ENCODE measurements around the gene METTL21A. TPM values are rescaled to one million over a fixed set of nuclear protein-coding genes. Genes with fewer than 3 reads are reported as not detected.
A peak's percentile ranks its signal among the peaks of the same experiment; 100 is the strongest.

Gene METTL21A
- total and polyA plus RNA-seq, 2 of the 4 experiments (the other 2 are of a cell fraction) = 5.9 to 11.6 TPM

DNA sequence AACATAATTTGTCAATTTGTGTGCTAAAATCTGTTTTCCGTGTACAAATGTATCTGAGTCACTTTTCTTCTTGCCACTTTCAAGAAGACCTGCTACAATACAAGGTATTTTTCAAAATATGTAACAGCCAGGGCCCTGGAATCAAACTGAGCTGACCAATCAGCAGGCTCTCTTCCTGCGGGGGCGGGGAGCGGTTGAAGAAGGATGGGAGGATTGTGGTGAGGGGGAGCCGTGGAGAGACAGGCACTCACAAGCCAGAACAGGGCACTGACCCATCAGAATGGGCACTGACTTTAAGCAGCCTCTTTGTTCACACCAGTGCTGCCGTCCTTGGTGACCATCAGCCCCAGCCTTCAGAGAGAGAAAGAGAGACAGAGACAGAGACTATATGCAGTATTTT, 45.7 kb upstream of the METTL21A start:
- no CpG with 5 or more reads among the region's 6 CpGs for WGBS, 2 experiments (ENCODE audit: extremely low coverage in 2 of 2, insufficient read length in 1 of 2)
- Histone ChIP-seq H4K20me1 (ENCODE audit: insufficient read depth, low read length) (no peaks in the 10 kb centered on the region), H2BK20ac (ENCODE audit: low read depth, low read length) (no peak overlapping the region), H3K9me1 (ENCODE audit: insufficient read depth, low read length) (no peaks in the 10 kb centered on the region), H3K4ac (ENCODE audit: low read depth, low read length) (no peak overlapping the region), H3K79me1 (ENCODE audit: low read depth in 1 of 2, low read length in 2 of 2) (no peaks in the 10 kb centered on the region), H2AK9ac (replicated peaks; ENCODE audit: low read depth, low read length, poor library complexity) (no peak overlapping the region), H2BK15ac (ENCODE audit: low read depth, low read length) (no peak overlapping the region), H3K27me3 (ENCODE audit: control insufficient read depth, insufficient read depth, low read length) (no peaks in the 10 kb centered on the region), H3K4me1 (ENCODE audit: control insufficient read depth, insufficient read depth, low read length) (peaks cover 3% of the 10 kb centered on the region), H3K4me3 (ENCODE audit: insufficient read depth, low read depth, low read length) (no peak overlapping the region), H3K36me3 (ENCODE audit: control insufficient read depth, insufficient read depth, low read length) (no peaks in the 10 kb centered on the region), H3K56ac (ENCODE audit: extremely low read depth, insufficient read depth, low read length) (no peak overlapping the region), H2AK5ac (ENCODE audit: low read depth, low read length) (no peak overlapping the region), H3K23ac (ENCODE audit: low read depth, low read length) (no peak overlapping the region), H2BK5ac (ENCODE audit: low read depth, low read length, poor library complexity, severe bottlenecking) (no peak overlapping the region), H3K27ac (ENCODE audit: insufficient read depth, low read length) (no peak overlapping the region), H4K8ac (ENCODE audit: low read depth in 2 of 2, low read length in 2 of 2) (no peak overlapping the region), H2AFZ (replicated peaks; ENCODE audit: low read length, poor library complexity) (peak overlapping the region; percentile 81), H3K14ac (replicated peaks; ENCODE audit: low read depth, low read length) (no peak overlapping the region), H4K91ac (ENCODE audit: insufficient read depth, low read depth, low read length) (no peak overlapping the region), H3K9ac (ENCODE audit: low read depth, low read length) (no peak overlapping the region), H4K5ac (ENCODE audit: low read depth, low read length) (no peak overlapping the region), H3K9me3 (ENCODE audit: control insufficient read depth, insufficient read depth, low read length) (no peaks in the 10 kb centered on the region), H3K18ac (ENCODE audit: low read depth, low read length) (no peak overlapping the region), H2BK120ac (ENCODE audit: low read depth, low read length) (no peak overlapping the region), H3K4me2 (ENCODE audit: low read depth, low read length) (no peak overlapping the region)
- ATAC-seq (ENCODE audit: low read depth) = no peak; the same call in 1 of the 2 replicates
- intact Hi-C loops (cut with micrococcal nuclease) = no loop called here
- TF ChIP-seq NFE2L2 (IDR thresholded peaks at IDR 0.05; ENCODE audit: low read depth, low read length) (no peak), RFX5 (IDR thresholded peaks at IDR 0.05; ENCODE audit: low read depth, low read length) (no peak), MAZ (IDR thresholded peaks at IDR 0.05; ENCODE audit: borderline replicate concordance, low read depth, low read length) (no peak), ELK1 (IDR thresholded peaks at IDR 0.05; ENCODE audit: borderline replicate concordance, low read depth, low read length) (no peak), MXI1 (IDR thresholded peaks at IDR 0.05; ENCODE audit: borderline replicate concordance, low read depth, low read length) (no peak), POLR2A (IDR thresholded peaks at IDR 0.05; ENCODE audit: low read depth, low read length) (no peak), RAD21 (IDR thresholded peaks at IDR 0.05; ENCODE audit: low read length) (no peak), CEBPB (IDR thresholded peaks at IDR 0.05; ENCODE audit: low read depth, low read length) (no peak)
- TF ChIP-seq, protein P1, sequence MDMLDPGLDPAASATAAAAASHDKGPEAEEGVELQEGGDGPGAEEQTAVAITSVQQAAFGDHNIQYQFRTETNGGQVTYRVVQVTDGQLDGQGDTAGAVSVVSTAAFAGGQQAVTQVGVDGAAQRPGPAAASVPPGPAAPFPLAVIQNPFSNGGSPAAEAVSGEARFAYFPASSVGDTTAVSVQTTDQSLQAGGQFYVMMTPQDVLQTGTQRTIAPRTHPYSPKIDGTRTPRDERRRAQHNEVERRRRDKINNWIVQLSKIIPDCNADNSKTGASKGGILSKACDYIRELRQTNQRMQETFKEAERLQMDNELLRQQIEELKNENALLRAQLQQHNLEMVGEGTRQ (IDR thresholded peaks at IDR 0.05; ENCODE audit: low read depth, low read length) = no peak
- TF ChIP-seq, protein P2, sequence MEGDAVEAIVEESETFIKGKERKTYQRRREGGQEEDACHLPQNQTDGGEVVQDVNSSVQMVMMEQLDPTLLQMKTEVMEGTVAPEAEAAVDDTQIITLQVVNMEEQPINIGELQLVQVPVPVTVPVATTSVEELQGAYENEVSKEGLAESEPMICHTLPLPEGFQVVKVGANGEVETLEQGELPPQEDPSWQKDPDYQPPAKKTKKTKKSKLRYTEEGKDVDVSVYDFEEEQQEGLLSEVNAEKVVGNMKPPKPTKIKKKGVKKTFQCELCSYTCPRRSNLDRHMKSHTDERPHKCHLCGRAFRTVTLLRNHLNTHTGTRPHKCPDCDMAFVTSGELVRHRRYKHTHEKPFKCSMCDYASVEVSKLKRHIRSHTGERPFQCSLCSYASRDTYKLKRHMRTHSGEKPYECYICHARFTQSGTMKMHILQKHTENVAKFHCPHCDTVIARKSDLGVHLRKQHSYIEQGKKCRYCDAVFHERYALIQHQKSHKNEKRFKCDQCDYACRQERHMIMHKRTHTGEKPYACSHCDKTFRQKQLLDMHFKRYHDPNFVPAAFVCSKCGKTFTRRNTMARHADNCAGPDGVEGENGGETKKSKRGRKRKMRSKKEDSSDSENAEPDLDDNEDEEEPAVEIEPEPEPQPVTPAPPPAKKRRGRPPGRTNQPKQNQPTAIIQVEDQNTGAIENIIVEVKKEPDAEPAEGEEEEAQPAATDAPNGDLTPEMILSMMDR (conservative IDR thresholded peaks at IDR 0.05; ENCODE audit: low read depth, low read length) = no peak
- ChIA-PET CTCF (no interaction called here), POLR2A (ENCODE audit: unreplicated experiment) (no interaction called here)
- no peak for DNase-seq
- in situ Hi-C loops (cut with MboI; ENCODE audit: low sequenced_read_pairs) = no loop called here
- no TSS peak for BruUV-seq (replicated peaks)
- dilution Hi-C loops (cut with HindIII; ENCODE audit: low sequenced_read_pairs, unreplicated experiment) = no loop called here
